Retinal pigment epithelial cell (primary cell): ENCODE results near the gene IRF2BP1.

Experiments used
- DNase-seq: peaks from one replicate; pipeline ENCODE4 v3.0.0-alpha.2; 2010; ENCODE audit warnings: low read depth
- H3K4me3 ChIP-seq: 2 replicates; pipeline ENCODE4 v1.5.1; 2011; ENCODE audit warnings: mild to moderate bottlenecking, low read length, control low read depth, moderate library complexity
- CTCF ChIP-seq: conservative IDR thresholded peaks from 2 replicates; pipeline ENCODE4 v1.5.1; 2011; ENCODE audit warnings: low read depth, low read length, control low read depth, inconsistent platforms

The IRF2BP1 gene

GRCh38 chr19:45852983-45853382 is 33.0 kb downstream of the IRF2BP1 start:
- H3K4me3 ChIP-seq, result no peak overlapping the region
- no peak for DNase-seq
- no peak for TF ChIP-seq CTCF

- no peak overlapping the region for H3K4me3 ChIP-seq
- no peak for DNase-seq
- no peak for TF ChIP-seq CTCF
Measured at GRCh38 chr19:45852145-45852750, 33.7 kb downstream of the IRF2BP1 start.

- TF ChIP-seq CTCF, result peak; percentile 44
- no peak for DNase-seq
Measured at GRCh38 chr19:45848922-45849321, 37.0 kb downstream of the IRF2BP1 start.

GRCh38 chr19:45847663-45848062 is 38.3 kb downstream of the IRF2BP1 start:
- DNase-seq, result no peak
- no peak for TF ChIP-seq CTCF
- H3K4me3 ChIP-seq, result no peak overlapping the region

More at GRCh38 chr19:45848922-45849321, 37.0 kb downstream of the IRF2BP1 start:
- no peak overlapping the region for H3K4me3 ChIP-seq

- DNase-seq, result no peak
- no peak for TF ChIP-seq CTCF
- H3K4me3 ChIP-seq, result no peak overlapping the region
Measured at GRCh38 chr19:45842198-45842597, 43.7 kb downstream of the IRF2BP1 start.

- no peak for TF ChIP-seq CTCF
- H3K4me3 ChIP-seq, result no peak overlapping the region
- DNase-seq, result no peak
Measured at GRCh38 chr19:45834970-45835369, 51.0 kb downstream of the IRF2BP1 start.
